GM19239 (cell line): ENCODE data around the gene TMCO2.

ENCODE experiments used
- DNase-seq: peaks from one replicate; pipeline ENCODE4 v3.0.0; 2011; ENCODE audit warnings: low spot score; ENCODE audit not compliant: insufficient read length
- FAIRE-seq: peaks from 2 replicates; lab custom pipeline; 2011; peaks lifted over from hg19 to GRCh38; lab: Jason Lieb, UNC

The TMCO2 gene

DNA sequence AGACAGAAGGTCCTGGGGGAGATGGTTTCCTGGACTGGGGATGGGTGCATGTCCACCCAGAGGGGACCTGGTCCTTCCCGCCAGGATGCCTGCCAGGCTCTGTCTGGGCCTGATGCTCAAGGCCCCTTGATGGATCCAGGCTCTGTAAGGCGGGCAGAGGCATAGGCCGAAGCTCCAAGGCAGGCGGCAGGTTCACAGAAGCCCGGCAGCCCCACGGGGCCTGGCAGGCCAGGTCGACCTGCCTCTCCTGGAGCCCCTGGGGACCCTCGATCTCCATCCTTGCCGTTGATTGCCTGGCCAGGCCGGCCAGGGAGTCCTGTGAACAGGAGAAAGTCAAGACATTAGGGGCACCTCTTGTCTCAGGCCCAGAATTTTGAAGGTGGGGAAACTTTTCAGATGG, 53.3 kb downstream of the TMCO2 start:
- DNase-seq, result no peak
- FAIRE-seq, result no peak
